Activated T-cell treated with anti-CD3 and anti-CD28 coated beads, Interleukin-2, amount 50 U/mL, for 72 hours (primary cell): Measurements from ENCODE around the gene CRYZL1. TPM values are rescaled to one million over a fixed set of nuclear protein-coding genes. Genes with fewer than 3 reads are reported as not detected.
"Not testable (repeated sequence)": the region's sequence is repeated elsewhere in the genome, so short reads cannot be mapped to it uniquely, and the experiment has no call there.

Source experiments
- ATAC-seq, 2 donors: fragments of 150-1000 bp; cut with Tn5 transposase; replicated peaks in 1 of 2; 2 replicates each; pipeline ENCODE4 v1.10.0; 2021; ENCODE audit warnings: moderate library complexity in 2 of 2, mild to moderate bottlenecking in 1 of 2
- DNase-seq, 2 donors: peaks; one replicate each; pipeline ENCODE4 v3.0.0; 2021 to 2022; ENCODE audit warnings: mixed read lengths in 1 of 2
- H3K27ac Mint-ChIP-seq: one replicate; pipeline ENCODE4 v1.8.0; 2022; ENCODE audit warnings: mild to moderate bottlenecking, moderate library complexity, mixed read lengths
- H3K27me3 Mint-ChIP-seq: one replicate; pipeline ENCODE4 v1.8.0; 2022; ENCODE audit warnings: low read depth, mixed read lengths
- H3K36me3 Mint-ChIP-seq, 2 donors: one replicate each; pipeline ENCODE4 v1.8.0; 2022; ENCODE audit warnings: mixed read lengths in 2 of 2, mild to moderate bottlenecking in 1 of 2; ENCODE audit not compliant: insufficient read depth in 2 of 2
- H3K4me1 Mint-ChIP-seq: one replicate; pipeline ENCODE4 v1.8.0; 2022; ENCODE audit warnings: low read depth, mixed read lengths
- H3K4me3 Mint-ChIP-seq, 2 donors: one replicate each; pipeline ENCODE4 v1.8.0; 2022; ENCODE audit warnings: mild to moderate bottlenecking in 2 of 2, mixed read lengths in 2 of 2, moderate library complexity in 2 of 2
- H3K9me3 Mint-ChIP-seq, 2 donors: one replicate each; pipeline ENCODE4 v1.8.0; 2022; ENCODE audit warnings: mixed read lengths in 2 of 2
- total RNA-seq, 2 donors: library from RNA; stranded (reverse); gene quantifications; one replicate each; pipeline ENCODE4 v1.2.3, GENCODE V29; 2022

CRYZL1 gene
- total RNA-seq, 2 donors from 2014 or later, result 42.0 to 46.4 TPM

DNA sequence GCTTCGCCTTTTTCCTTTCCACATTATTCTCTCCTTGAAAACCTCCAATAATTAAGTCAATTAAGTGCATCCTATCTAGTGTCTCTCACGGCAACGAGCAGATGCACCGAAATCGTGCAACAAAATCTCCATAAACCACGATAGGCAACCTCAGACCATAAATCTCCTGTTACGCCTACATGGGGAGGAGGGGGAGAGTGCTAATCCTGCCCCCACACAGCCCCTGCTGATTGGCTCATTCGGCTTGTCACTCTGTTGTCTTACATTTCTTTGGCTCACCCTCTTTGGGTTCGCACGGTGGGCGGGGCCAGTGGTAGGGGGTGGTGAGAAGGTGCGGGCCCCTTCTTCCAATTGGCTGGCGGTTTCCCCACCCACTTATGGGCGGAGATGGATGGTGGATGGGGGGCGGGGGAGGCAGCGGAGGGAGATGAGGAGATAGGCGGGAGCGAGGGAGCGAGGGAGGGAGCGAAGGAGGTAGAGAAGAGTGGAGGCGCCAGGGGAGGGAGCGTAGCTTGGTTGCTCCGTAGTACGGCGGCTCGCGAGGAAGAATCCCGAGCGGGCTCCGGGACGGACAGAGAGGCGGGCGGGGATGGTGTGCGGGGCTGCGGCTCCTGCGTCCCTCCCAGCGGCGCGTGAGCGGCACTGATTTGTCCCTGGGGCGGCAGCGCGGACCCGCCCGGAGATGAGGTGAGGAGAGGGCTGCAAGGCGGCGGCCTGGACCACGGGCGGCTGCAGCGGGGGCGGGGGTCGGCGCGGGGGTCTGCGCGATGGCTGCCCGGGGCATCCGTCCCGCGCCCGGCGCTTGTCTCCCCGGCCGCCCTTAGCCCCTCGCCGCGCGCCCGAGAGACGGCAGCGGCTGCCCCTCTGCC is 720 bp upstream of the CRYZL1 start, which contains the start of gene ITSN1:
TSS of gene ITSN1 (plus strand) at position 475 of the 869 bp plus-strand sequence. CDS start 76,328 bp downstream, outside the sequence.
- no peaks in the 10 kb centered on the region for H3K9me3 Mint-ChIP-seq
- peaks cover 6% of the 10 kb centered on the region for H3K4me1 Mint-ChIP-seq
- DNase-seq (peak; percentile 100), ATAC-seq (peak; percentile 89 to 91)
- peaks cover 20% of the 10 kb centered on the region for H3K27me3 Mint-ChIP-seq
- peak within 1 kb of the TSS; percentile 93 for H3K27ac Mint-ChIP-seq
- peak within 1 kb of the TSS; percentile 85 to 95 for H3K4me3 Mint-ChIP-seq
- H3K36me3 Mint-ChIP-seq, result peaks cover 0 to 2% of the 10 kb centered on the region in 2 donors

DNA sequence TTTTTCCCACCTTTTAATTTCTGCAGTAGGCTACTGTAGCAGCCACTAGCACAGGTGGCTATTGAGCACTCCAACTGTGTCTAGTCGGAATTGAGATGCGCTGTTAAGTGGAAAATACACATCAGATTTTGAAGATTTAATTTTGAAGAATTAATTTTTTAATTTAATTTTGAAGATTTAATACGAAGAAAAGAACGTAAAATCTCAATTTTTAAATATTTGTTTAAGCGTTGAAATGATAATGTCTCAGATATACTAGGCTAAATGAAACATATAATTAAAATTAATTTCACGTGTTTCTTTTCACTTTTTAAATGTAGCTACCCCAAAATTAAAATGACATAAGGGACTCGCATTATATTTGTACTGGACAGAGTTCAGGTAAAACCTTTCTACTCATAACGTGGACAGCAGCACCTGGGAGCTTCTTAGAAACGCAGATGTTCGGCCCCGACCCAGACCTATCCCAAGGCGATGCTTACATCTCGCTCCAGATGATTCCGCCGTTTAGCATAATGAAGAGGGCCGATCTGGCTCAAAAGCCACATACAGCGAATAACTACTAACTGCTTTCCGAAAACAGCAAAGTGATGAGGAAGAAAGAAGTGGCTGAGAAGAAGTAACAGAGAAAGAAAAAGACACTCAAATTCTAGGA is 717 bp downstream of the CRYZL1 start:
- no peaks in the 10 kb centered on the region for H3K9me3 Mint-ChIP-seq
- peaks cover 20% of the 10 kb centered on the region for H3K27me3 Mint-ChIP-seq
- no peak for ATAC-seq
- peaks cover 6% of the 10 kb centered on the region for H3K4me1 Mint-ChIP-seq
- peak overlapping the region; percentile 82 to 95 for H3K4me3 Mint-ChIP-seq
- peak overlapping the region; percentile 93 for H3K27ac Mint-ChIP-seq
- peak in 1 of 2 donors; percentile 2 for DNase-seq
- H3K36me3 Mint-ChIP-seq, result peaks cover 0 to 2% of the 10 kb centered on the region in 2 donors

DNA sequence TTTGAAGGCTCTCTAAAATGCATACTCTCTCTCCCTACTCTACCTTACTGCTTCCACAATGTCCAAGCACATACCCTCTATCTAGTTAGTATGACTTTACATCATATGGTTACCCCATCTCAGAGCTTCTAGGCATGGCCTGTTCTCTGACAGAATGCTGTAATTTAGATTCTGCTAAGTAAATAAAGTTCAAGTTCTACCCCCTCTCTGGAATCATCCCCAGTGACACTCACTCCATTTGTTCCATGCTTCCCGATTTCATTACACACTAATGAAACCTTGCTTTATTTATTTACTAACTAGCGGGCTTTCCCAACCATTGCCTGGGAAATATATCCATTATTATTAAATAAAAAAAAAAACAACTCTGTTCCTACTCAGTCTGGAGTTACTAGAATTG is 7.3 kb downstream of the CRYZL1 start:
- no peak for ATAC-seq
- no peaks in the 10 kb centered on the region for H3K27me3 Mint-ChIP-seq
- no peaks in the 10 kb centered on the region for H3K9me3 Mint-ChIP-seq
- DNase-seq, result no peak
- peaks cover 5% of the 10 kb centered on the region for H3K4me1 Mint-ChIP-seq
- no peak overlapping the region for H3K27ac Mint-ChIP-seq
- H3K4me3 Mint-ChIP-seq, result no peak overlapping the region
- peaks cover 6% of the 10 kb centered on the region in 2 donors for H3K36me3 Mint-ChIP-seq

DNA sequence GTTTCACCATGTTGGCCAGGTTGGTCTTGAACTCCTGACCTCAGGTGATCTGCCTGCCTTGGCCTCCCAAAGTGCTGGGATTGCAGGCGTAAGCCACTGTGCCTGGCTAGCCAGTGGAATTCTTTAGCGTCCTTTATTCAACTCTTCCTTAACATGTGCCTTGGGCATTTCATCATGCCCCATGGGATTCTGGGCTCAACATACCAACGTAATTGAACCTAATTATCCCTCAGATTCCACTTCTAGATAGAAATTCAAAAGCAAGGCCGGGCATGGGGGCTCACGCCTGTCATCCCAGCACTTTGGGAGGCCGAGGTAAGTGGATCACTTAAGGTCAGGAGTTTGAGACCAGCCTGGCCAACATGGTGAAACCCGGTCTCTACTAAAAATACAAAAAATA is 15.4 kb downstream of the CRYZL1 start:
- ATAC-seq, H3K27me3 Mint-ChIP-seq, H3K4me1 Mint-ChIP-seq, H3K27ac Mint-ChIP-seq, DNase-seq, H3K4me3 Mint-ChIP-seq, H3K36me3 Mint-ChIP-seq, H3K9me3 Mint-ChIP-seq: not testable (repeated sequence)

DNA sequence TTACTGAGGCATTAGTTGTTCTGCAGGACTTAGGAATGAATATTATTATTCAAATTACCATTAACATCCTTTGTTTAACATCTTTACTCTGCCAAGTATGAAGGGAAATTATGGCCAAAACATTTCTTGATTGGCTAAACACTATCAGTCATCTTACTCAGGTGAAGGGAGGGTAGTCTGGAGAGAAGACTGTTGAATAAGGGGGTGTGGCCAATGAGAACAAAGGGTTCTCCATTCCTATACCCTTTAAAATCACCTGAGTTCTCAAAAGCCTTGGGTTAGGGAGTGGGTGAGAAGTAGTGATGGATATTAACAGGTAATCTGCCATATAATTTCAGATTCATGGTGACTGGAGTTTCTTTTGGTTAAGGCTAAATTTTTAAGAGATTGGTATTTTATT is 19.3 kb downstream of the CRYZL1 start:
- H3K36me3 Mint-ChIP-seq, result peaks cover 0 to 7% of the 10 kb centered on the region in 2 donors
- DNase-seq (no peak), ATAC-seq (no peak)
- H3K9me3 Mint-ChIP-seq, result no peaks in the 10 kb centered on the region
- no peak overlapping the region for H3K27ac Mint-ChIP-seq
- no peaks in the 10 kb centered on the region for H3K4me1 Mint-ChIP-seq
- no peak overlapping the region for H3K4me3 Mint-ChIP-seq
- no peaks in the 10 kb centered on the region for H3K27me3 Mint-ChIP-seq

DNA sequence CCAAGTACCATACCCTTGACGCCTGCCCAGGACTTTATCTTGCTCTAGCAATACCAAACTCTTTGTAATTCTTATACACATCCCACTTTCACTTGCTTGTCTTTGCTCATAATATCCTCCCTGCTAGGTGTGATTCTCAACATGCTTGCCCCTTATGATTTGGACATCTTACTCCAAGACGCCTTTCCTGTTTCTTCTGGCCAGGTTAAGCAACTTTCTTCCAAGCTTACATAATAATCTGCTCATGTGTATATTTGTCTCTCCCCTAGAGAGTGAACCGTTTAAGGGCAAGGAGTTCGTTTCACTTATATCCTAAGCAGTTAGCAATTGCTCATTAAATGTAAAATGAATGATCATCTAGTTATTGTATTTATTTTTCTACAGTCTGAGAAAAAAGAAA is 21.8 kb downstream of the CRYZL1 start:
- Mint-ChIP-seq H3K36me3 (peaks cover 0 to 11% of the 10 kb centered on the region in 2 donors), H3K4me3 (no peak overlapping the region), H3K27ac (no peak overlapping the region), H3K9me3 (no peaks in the 10 kb centered on the region), H3K4me1 (no peaks in the 10 kb centered on the region), H3K27me3 (no peaks in the 10 kb centered on the region)
- DNase-seq (no peak), ATAC-seq (no peak)

DNA sequence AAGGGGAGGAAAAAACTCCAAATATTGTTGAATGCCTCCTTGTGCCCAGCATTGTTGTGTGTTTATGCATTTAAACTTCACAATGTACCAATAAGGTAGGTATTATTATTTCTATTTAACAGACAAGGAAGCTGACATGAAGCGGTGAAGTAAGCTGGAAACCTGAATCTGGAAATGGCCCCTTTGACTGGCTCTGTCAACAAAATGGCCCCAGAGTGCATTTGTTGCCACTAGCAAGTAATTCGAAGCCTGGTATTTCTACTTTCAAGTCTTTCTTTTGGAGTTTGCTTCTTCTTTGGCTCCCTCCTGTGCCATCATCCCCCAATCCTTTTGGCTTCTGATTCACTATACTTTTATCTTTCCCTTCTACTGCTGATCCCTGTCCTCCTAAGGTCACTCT is 23.1 kb downstream of the CRYZL1 start:
- Mint-ChIP-seq H3K4me1 (no peaks in the 10 kb centered on the region), H3K4me3 (no peak overlapping the region), H3K27me3 (no peaks in the 10 kb centered on the region), H3K36me3 (peaks cover 0 to 11% of the 10 kb centered on the region in 2 donors), H3K9me3 (no peaks in the 10 kb centered on the region), H3K27ac (no peak overlapping the region)
- DNase-seq, result no peak
- no peak for ATAC-seq

DNA sequence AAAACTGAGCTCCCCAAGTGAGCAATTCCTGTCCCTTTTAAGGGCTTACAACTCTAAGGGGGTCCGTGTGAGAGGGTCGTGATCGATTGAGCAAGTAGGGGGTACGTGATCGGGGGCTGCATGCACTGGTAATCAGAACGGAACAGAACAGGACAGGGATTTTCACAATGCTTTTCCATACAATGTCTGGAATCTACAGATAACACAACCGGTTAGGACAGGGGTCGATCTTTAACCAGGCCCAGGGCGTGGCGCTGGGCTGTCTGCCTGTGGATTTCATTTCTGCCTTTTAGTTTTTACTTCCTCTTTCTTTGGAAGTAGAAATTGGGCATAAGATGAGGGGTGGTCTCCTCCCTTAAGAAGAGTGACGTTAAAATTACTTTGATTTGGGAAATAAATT is 24.0 kb downstream of the CRYZL1 start:
- not testable (repeated sequence) for H3K9me3 Mint-ChIP-seq, ATAC-seq, H3K27me3 Mint-ChIP-seq, H3K4me1 Mint-ChIP-seq, H3K4me3 Mint-ChIP-seq, DNase-seq, H3K27ac Mint-ChIP-seq
- H3K36me3 Mint-ChIP-seq, result peaks cover 0 to 11% of the 10 kb centered on the region in 2 donors

DNA sequence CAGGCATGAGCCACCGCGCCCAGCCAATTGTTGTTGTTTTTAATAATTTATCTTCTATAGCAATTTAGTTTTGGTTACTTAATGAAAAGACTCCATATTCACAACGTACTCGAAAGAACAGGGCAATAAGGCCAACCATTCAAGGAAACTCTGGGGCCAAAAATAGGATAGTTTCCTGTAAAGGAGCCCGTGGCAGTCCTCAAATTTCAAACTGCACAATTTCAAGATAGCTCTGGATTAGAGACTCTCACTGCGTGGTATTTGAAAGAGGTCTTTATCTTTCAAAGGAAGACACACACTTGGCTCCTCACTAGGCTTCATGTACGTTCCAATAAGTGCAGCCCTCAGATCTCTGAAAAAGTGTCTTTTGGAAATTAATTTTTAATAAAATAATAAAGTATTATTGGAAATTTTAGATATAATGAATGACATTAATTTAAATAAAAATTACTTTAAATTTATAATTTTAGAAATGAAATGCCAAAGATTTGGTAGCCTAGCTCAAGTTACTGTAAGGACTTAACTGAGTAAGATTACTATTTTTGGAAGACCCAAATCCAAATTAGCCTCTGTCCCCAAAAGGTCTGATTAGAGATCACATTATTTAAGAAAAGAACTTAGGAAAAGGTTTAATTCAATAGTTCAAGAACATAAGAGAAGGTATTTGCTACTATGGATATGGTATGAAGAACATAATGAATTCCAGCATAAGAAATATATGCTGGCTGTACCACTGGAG is 30.4 kb downstream of the CRYZL1 start:
- no peaks in the 10 kb centered on the region for H3K9me3 Mint-ChIP-seq
- peaks cover 0 to 5% of the 10 kb centered on the region in 2 donors for H3K36me3 Mint-ChIP-seq

DNA sequence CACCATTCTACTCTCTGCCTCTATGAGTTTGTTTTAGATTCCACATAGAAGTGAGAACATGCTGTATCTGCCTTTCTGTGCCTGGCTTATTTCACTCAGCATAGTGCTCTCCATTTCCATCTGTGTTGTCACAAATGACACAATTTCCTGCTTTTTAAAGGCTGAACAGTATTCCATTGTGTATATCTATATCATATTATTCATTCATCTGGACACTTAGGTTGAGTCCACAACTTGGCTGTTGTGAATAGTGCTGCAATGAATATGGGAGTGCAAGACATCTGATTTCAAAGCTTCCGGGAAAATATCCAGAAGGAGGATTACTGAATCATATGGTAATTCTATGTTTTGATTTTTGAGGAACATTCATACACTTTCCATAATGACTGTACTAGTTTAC is 33.0 kb downstream of the CRYZL1 start:
- Mint-ChIP-seq H3K27ac (no peak overlapping the region), H3K36me3 (peaks cover 0 to 3% of the 10 kb centered on the region in 2 donors)

More for the DNA sequence above, 30.4 kb downstream of the CRYZL1 start:
- H3K27me3 Mint-ChIP-seq, result no peaks in the 10 kb centered on the region
- ATAC-seq, result no peak
- no peaks in the 10 kb centered on the region for H3K4me1 Mint-ChIP-seq
- DNase-seq, result no peak
- H3K27ac Mint-ChIP-seq, result no peak overlapping the region
- H3K4me3 Mint-ChIP-seq, result no peak overlapping the region

DNA sequence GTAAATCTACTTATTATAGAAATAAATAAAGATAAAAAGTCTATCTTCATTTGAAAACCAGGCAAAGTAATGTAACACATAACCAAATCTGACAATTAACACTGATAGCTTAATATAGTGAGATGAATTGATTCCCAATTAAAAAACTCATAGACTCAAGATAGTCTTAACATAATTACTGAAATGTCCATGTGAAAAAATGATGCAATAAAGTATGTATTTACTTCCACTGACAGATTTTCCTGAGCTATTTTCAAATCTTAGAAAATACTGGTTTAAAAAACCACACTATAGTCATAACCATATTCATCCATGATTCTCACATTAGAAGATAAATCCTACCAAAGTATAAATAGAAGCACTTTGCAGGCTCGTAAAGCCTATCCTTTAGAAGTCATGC is 43.5 kb downstream of the CRYZL1 start:
- Mint-ChIP-seq H3K4me1 (no peaks in the 10 kb centered on the region), H3K27me3 (no peaks in the 10 kb centered on the region), H3K4me3 (no peak overlapping the region), H3K9me3 (no peaks in the 10 kb centered on the region), H3K27ac (no peak overlapping the region), H3K36me3 (peaks cover 5 to 14% of the 10 kb centered on the region in 2 donors)
- ATAC-seq (no peak), DNase-seq (no peak)

More for the DNA sequence above, 33.0 kb downstream of the CRYZL1 start:
- H3K27me3 Mint-ChIP-seq, result no peaks in the 10 kb centered on the region
- DNase-seq (no peak), ATAC-seq (no peak)
- no peaks in the 10 kb centered on the region for H3K9me3 Mint-ChIP-seq
- H3K4me1 Mint-ChIP-seq, result no peaks in the 10 kb centered on the region
- no peak overlapping the region for H3K4me3 Mint-ChIP-seq

DNA sequence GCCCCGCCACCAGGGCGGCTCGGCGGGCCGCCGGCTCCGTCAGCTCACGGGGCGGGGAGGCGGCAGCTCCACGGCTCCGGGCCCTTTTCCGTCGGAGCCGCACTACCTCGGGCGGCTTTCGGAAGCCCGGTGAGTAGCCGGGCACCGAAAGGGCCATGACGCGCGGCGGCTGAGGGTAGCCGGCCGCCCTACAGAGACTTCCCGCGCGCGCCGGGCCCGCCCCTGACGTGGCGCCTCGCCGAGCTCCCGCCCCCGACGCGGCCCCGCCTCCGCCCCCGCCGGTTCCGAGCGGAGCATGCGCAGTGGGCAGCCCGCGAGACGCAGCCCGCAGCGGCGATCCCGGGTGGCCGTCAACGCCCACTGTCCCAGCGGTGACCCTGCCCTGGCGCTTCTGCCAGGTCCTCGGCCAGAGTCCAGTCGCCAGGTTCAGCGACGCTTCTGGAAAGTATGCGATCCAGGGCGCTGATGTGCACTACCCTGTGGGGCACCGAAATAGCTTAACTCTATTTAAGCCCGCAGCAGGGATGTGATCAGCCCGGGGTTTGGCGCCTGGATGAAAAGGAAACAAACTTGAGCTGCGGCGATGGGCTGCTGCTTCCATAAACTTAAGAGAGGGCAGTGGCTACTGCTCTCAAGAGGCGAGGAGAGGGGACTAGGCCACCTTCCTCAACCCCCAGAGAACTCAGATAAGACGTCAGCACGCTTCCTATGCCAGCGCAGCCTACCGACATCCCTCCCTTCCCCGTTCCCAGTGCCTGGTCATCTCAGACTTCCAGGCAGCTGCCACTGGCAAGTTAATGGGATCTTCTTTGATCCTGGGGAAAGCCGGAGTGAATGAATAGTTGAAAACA is 52.8 kb downstream of the CRYZL1 start, which contains the start of gene DONSON:
TSS of gene DONSON (minus strand) at position 200 of the 851 bp plus-strand sequence. CDS start at position 157, 43 bp downstream.
- peaks cover 5 to 13% of the 10 kb centered on the region in 2 donors for H3K36me3 Mint-ChIP-seq
- ATAC-seq (peak; percentile 97 to 98), DNase-seq (peak; percentile 91 to 95)
- peak within 1 kb of the TSS; percentile 97 to 99 for H3K4me3 Mint-ChIP-seq
- H3K4me1 Mint-ChIP-seq, result peaks cover 36% of the 10 kb centered on the region
- no peaks in the 10 kb centered on the region for H3K9me3 Mint-ChIP-seq
- peak within 1 kb of the TSS; percentile 94 for H3K27ac Mint-ChIP-seq
- H3K27me3 Mint-ChIP-seq, result no peaks in the 10 kb centered on the region
